BLaER1 (cell line): ENCODE measurements around the gene SLC39A10.

ENCODE experiments used
- H3K27ac ChIP-seq: shearing (Covaris generic); formaldehyde crosslinking; 2 replicates; pipeline ENCODE4 v1.8.1; 2022
- H3K27me3 ChIP-seq: shearing (Covaris generic); formaldehyde crosslinking; 2 replicates; pipeline ENCODE4 v1.8.1; 2022
- H3K36me3 ChIP-seq: shearing (Covaris generic); formaldehyde crosslinking; 2 replicates; pipeline ENCODE4 v1.8.1; 2022
- H3K4me1 ChIP-seq: shearing (Covaris generic); formaldehyde crosslinking; 2 replicates; pipeline ENCODE4 v1.8.1; 2022
- H3K4me2 ChIP-seq: shearing (Covaris generic); formaldehyde crosslinking; 2 replicates; pipeline ENCODE4 v1.8.1; 2022
- H3K4me3 ChIP-seq: shearing (Covaris generic); formaldehyde crosslinking; 2 replicates; pipeline ENCODE4 v1.8.1; 2022
- H3K9ac ChIP-seq: shearing (Covaris generic); formaldehyde crosslinking; 2 replicates; pipeline ENCODE4 v1.8.1; 2022
- H3K9me3 ChIP-seq: shearing (Covaris generic); formaldehyde crosslinking; 2 replicates; pipeline ENCODE4 v1.8.1; 2022
- H4K20me1 ChIP-seq: shearing (Covaris generic); formaldehyde crosslinking; 2 replicates; pipeline ENCODE4 v1.8.1; 2022
- Cebpa-rat ChIP-seq: shearing (Covaris generic); IDR thresholded peaks from 2 replicates; pipeline ENCODE4 v1.8.1; 2022

SLC39A10 gene

GRCh38 chr2:195711478-195711877 lies 54.5 kb downstream of the SLC39A10 start:
- Histone ChIP-seq H3K4me1 (peaks cover 4% of the 10 kb centered on the region; the same call in 1 of the 2 replicates), H3K36me3 (peaks cover 51% of the 10 kb centered on the region), H4K20me1 (no peaks in the 10 kb centered on the region), H3K27ac (no peak overlapping the region), H3K27me3 (no peaks in the 10 kb centered on the region), H3K4me2 (no peak overlapping the region), H3K9ac (no peak overlapping the region), H3K4me3 (no peak overlapping the region), H3K9me3 (no peaks in the 10 kb centered on the region)
- no peak for TF ChIP-seq Cebpa-rat

GRCh38 chr2:195716466-195716865 lies 59.4 kb downstream of the SLC39A10 start:
- H4K20me1 ChIP-seq = no peaks in the 10 kb centered on the region
- H3K4me3 ChIP-seq = no peak overlapping the region
- no peak overlapping the region for H3K9ac ChIP-seq
- TF ChIP-seq Cebpa-rat = no peak
- H3K27me3 ChIP-seq = no peaks in the 10 kb centered on the region
- peaks cover 80% of the 10 kb centered on the region for H3K36me3 ChIP-seq
- no peaks in the 10 kb centered on the region for H3K9me3 ChIP-seq
- peaks cover 4% of the 10 kb centered on the region; the same call in 1 of the 2 replicates for H3K4me1 ChIP-seq
- no peak overlapping the region for H3K4me2 ChIP-seq
- no peak overlapping the region for H3K27ac ChIP-seq

DNA sequence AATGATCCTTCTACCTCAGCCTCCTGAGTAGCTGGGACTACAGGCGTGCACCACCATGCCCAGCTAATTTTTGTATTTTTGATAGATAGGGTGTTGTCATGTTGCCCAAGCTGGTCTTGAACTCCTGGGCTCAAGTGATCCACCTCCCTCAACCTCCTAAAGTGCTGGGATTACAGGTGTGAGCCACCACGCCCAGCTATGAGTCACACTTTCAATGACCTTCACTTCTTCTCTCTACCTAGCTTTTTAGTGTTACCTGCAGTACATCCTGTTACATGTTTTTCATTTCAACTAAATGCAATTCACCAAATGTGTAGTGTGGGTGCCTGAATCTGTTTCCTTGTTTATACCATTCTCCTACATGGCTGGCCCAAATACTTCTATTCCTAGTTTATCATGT lies 64.0 kb downstream of the SLC39A10 start:
- Histone ChIP-seq H3K27me3 (no peaks in the 10 kb centered on the region), H4K20me1 (no peaks in the 10 kb centered on the region), H3K9me3 (no peaks in the 10 kb centered on the region), H3K4me2 (no peak overlapping the region), H3K4me1 (no peaks in the 10 kb centered on the region), H3K36me3 (peaks cover 66% of the 10 kb centered on the region), H3K27ac (no peak overlapping the region), H3K4me3 (no peak overlapping the region), H3K9ac (no peak overlapping the region)
- TF ChIP-seq Cebpa-rat = no peak

- Histone ChIP-seq H3K27ac (no peak overlapping the region), H3K36me3 (peaks cover 58% of the 10 kb centered on the region), H3K9me3 (no peaks in the 10 kb centered on the region), H3K4me1 (no peaks in the 10 kb centered on the region), H3K9ac (no peak overlapping the region), H4K20me1 (no peaks in the 10 kb centered on the region), H3K4me3 (no peak overlapping the region), H3K27me3 (no peaks in the 10 kb centered on the region), H3K4me2 (no peak overlapping the region)
- TF ChIP-seq Cebpa-rat = no peak
These were observed 65.0 kb downstream of the SLC39A10 start for GRCh38 chr2:195722075-195722474.

GRCh38 chr2:195727106-195727505 lies 70.1 kb downstream of the SLC39A10 start:
- Histone ChIP-seq H3K9me3 (no peaks in the 10 kb centered on the region), H3K9ac (no peak overlapping the region), H3K36me3 (peaks cover 53% of the 10 kb centered on the region), H3K27ac (no peak overlapping the region), H3K4me2 (no peak overlapping the region), H4K20me1 (no peaks in the 10 kb centered on the region), H3K4me1 (no peaks in the 10 kb centered on the region), H3K27me3 (no peaks in the 10 kb centered on the region), H3K4me3 (no peak overlapping the region)
- TF ChIP-seq Cebpa-rat = no peak

- Histone ChIP-seq H3K4me2 (no peak overlapping the region), H3K27me3 (no peaks in the 10 kb centered on the region), H3K4me1 (no peaks in the 10 kb centered on the region), H3K4me3 (no peak overlapping the region), H3K36me3 (peaks cover 61% of the 10 kb centered on the region), H3K9me3 (no peaks in the 10 kb centered on the region), H3K9ac (no peak overlapping the region), H4K20me1 (no peaks in the 10 kb centered on the region), H3K27ac (no peak overlapping the region)
- TF ChIP-seq Cebpa-rat = no peak
These were observed 73.9 kb downstream of the SLC39A10 start for GRCh38 chr2:195730912-195731311.

DNA sequence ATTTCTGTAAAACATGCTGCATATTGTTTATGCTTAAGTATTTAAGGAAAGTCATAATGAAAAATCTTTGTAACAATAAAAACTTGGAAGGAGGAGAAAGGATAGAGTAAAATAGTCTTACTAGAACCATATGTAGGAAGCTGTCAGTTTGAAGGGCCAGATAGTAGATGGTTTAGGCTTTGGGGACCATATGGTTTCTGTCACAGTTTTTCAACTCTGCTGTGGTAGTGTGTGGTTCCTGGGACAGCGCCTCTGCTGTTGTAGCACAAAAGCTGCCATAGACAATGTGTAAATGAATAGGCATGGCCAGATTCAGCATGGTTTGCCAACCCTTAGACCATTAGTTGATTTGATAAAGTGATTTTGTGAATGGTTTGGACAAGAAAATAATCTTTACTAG lies 75.5 kb downstream of the SLC39A10 start:
- Histone ChIP-seq H3K27me3 (no peaks in the 10 kb centered on the region), H3K9me3 (no peaks in the 10 kb centered on the region), H3K4me1 (no peaks in the 10 kb centered on the region), H3K4me3 (no peak overlapping the region), H3K4me2 (no peak overlapping the region), H3K9ac (no peak overlapping the region), H4K20me1 (no peaks in the 10 kb centered on the region), H3K36me3 (peaks cover 61% of the 10 kb centered on the region), H3K27ac (no peak overlapping the region)
- no peak for TF ChIP-seq Cebpa-rat

DNA sequence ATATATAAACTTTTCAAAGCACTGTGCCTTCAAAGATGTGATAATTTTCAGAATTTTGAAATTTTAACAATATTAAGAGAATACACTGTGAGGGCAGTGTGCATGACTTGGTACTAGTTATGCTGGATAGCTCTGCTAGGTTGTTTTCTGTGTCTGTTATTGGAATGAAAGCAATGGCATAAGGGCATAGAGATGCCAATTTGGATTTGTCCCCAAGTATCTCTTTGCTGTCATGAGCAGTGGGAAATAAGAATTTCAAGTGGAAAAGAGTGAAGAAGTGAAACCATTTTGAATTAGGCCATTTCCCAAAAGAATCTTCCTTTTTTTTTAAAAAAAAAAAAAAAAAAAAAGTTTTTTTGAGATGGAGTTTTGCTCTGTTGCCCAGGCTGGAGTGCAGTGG lies 76.8 kb downstream of the SLC39A10 start:
- H3K4me2 ChIP-seq = no peak overlapping the region
- H3K27me3 ChIP-seq = no peaks in the 10 kb centered on the region
- no peak for TF ChIP-seq Cebpa-rat
- no peaks in the 10 kb centered on the region for H4K20me1 ChIP-seq
- H3K27ac ChIP-seq = no peak overlapping the region
- no peaks in the 10 kb centered on the region for H3K4me1 ChIP-seq
- H3K4me3 ChIP-seq = no peak overlapping the region
- peaks cover 60% of the 10 kb centered on the region for H3K36me3 ChIP-seq
- H3K9me3 ChIP-seq = no peaks in the 10 kb centered on the region
- H3K9ac ChIP-seq = no peak overlapping the region

GRCh38 chr2:195734395-195734794 lies 77.4 kb downstream of the SLC39A10 start:
- no peak overlapping the region for H3K27ac ChIP-seq
- no peak for TF ChIP-seq Cebpa-rat
- no peak overlapping the region for H3K4me3 ChIP-seq
- no peak overlapping the region for H3K9ac ChIP-seq
- peaks cover 55% of the 10 kb centered on the region for H3K36me3 ChIP-seq
- no peaks in the 10 kb centered on the region for H3K4me1 ChIP-seq
- no peaks in the 10 kb centered on the region for H4K20me1 ChIP-seq
- H3K27me3 ChIP-seq = no peaks in the 10 kb centered on the region
- no peaks in the 10 kb centered on the region for H3K9me3 ChIP-seq
- no peak overlapping the region for H3K4me2 ChIP-seq

DNA sequence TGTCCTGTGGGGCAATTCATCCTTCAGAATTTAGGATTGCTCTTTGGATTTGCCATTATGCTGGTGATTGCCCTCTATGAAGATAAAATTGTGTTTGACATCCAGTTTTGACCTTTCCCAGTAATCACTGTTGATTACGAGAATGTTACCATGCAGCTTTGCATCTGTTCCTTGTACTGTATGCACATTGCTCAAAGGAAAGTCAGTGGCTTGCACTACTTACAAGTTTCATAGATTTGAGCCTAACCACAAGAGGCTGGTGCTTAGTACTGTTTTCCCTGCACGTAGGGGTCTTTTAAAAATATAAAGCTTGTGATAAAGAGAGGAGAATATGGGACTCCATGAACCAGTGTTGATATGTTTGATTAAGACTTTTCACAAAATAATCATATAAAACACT lies 77.9 kb downstream of the SLC39A10 start:
- Histone ChIP-seq H3K4me3 (no peak overlapping the region), H3K36me3 (peaks cover 55% of the 10 kb centered on the region), H3K9ac (no peak overlapping the region), H3K4me2 (no peak overlapping the region), H3K9me3 (no peaks in the 10 kb centered on the region), H4K20me1 (no peaks in the 10 kb centered on the region), H3K4me1 (no peaks in the 10 kb centered on the region), H3K27ac (no peak overlapping the region), H3K27me3 (no peaks in the 10 kb centered on the region)
- TF ChIP-seq Cebpa-rat = no peak

DNA sequence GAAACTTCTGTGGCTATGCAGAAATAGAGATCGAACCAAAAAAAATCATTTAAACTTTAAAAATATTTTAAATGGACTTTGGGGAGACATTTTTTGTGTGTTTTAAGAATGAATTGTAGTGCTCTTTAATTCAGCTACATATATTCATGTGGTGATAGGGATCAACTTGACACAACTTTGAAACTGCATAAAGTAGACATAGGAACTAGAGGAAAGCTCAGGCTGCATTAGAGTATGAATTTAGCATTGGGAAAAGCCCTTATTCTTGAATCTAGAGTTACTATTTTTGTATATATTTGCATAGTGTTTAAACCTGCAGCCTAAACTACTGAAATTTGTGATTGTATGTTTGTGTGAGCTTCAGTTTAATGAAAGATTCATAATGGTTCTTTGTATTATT lies 78.3 kb downstream of the SLC39A10 start:
- Histone ChIP-seq H3K4me1 (no peaks in the 10 kb centered on the region), H3K4me2 (no peak overlapping the region), H3K9ac (no peak overlapping the region), H3K27me3 (no peaks in the 10 kb centered on the region), H4K20me1 (no peaks in the 10 kb centered on the region), H3K27ac (no peak overlapping the region), H3K36me3 (peaks cover 54% of the 10 kb centered on the region), H3K4me3 (no peak overlapping the region), H3K9me3 (no peaks in the 10 kb centered on the region)
- TF ChIP-seq Cebpa-rat = no peak
